ENCODE results near the gene CARS1. TPM values are rescaled to one million over a fixed set of nuclear protein-coding genes. Genes with fewer than 3 reads are reported as not detected.

The CARS1 gene
- total and polyA plus RNA-seq, 2 of the 8 experiments (the other 6 are each of a cell fraction or from before 2014, with no cell fraction given) = 44.1 to 100 TPM

DNA sequence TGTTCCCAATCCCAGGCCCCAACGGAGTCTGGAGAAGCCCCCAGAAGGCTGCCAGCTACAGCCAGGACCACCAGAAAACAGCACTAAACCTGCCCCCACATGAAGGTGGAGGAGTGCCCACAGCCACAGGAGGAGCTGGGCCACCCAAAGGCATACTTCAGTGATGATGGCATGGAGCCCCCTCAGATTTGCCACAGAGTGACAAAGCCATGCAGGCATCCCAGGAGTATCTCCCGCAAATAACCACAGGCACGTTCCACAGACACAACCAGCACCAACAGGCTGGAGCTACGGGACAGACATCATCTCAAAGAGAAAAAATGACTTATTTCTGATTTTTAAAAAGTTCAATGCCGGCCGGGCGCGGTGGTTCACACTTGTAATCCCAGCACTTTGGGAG is 10.6 kb downstream of the CARS1 start:
- Histone ChIP-seq H4K5ac (ENCODE audit: insufficient read length, low read depth, low read length) (no peak overlapping the region), H3K18ac (ENCODE audit: extremely low read depth, low read length) (no peak overlapping the region), H4K8ac (ENCODE audit: extremely low read depth, insufficient read depth, low read length) (no peak overlapping the region), H3K23ac (ENCODE audit: insufficient read length) (no peak overlapping the region), H3K36me3 (ENCODE audit: control insufficient read depth in 2 of 4, insufficient read depth in 4 of 4, low read length in 3 of 4) (peaks cover 0 to 24% (median 3%) of the 10 kb centered on the region in 4 experiments; a peak in 5 of 8 replicates), H2BK12ac (ENCODE audit: low read depth, low read length) (no peak overlapping the region), H2BK5ac (ENCODE audit: low read depth, low read length) (no peak overlapping the region), H3K56ac (replicated peaks; ENCODE audit: insufficient read length, low read depth, low read length) (no peak overlapping the region), H3K4ac (replicated peaks; ENCODE audit: insufficient read length, low read depth, low read length) (no peak overlapping the region), H2BK20ac (ENCODE audit: low read length) (no peak overlapping the region), H3K4me3 (ENCODE audit: extremely low read depth in 1 of 4, insufficient read depth in 2 of 4, low read depth in 3 of 4, low read length in 4 of 4) (no peak overlapping the region), H3K14ac (ENCODE audit: insufficient read length) (no peak overlapping the region), H3K4me1 (replicated peaks in 1 of 4; ENCODE audit: control insufficient read depth in 3 of 4, insufficient read depth in 4 of 4, low read length in 3 of 4) (peaks cover 0 to 11% (median 2%) of the 10 kb centered on the region in 4 experiments; a peak in 6 of 7 replicates), H4K20me1 (replicated peaks in 1 of 2; ENCODE audit: control insufficient read depth in 1 of 2, insufficient read depth in 2 of 2, low read length in 2 of 2) (peaks cover 37 to 73% of the 10 kb centered on the region in 2 experiments), H2BK15ac (ENCODE audit: low read length) (no peak overlapping the region), H3K79me2 (ENCODE audit: control insufficient read depth in 1 of 2, insufficient read depth in 2 of 2, low read length in 2 of 2) (peaks cover 4 to 94% of the 10 kb centered on the region in 2 experiments; a peak in 3 of 4 replicates), H3K27me3 (replicated peaks in 1 of 4; ENCODE audit: control insufficient read depth in 3 of 4, extremely low read depth in 1 of 4, insufficient read depth in 3 of 4, low read length in 3 of 4) (no peaks in the 10 kb centered on the region), H3K27ac (ENCODE audit: low read depth, low read length) (no peak overlapping the region), H3K9ac (replicated peaks in 1 of 4; ENCODE audit: extremely low read depth in 1 of 4, low read depth in 3 of 4, low read length in 3 of 4) (no peak overlapping the region), H2BK120ac (replicated peaks; ENCODE audit: low read depth, low read length) (no peak overlapping the region), H4K91ac (replicated peaks; ENCODE audit: insufficient read length, low read length) (no peak overlapping the region), H3K9me3 (ENCODE audit: insufficient read depth in 2 of 2, low read depth in 1 of 2, low read length in 1 of 2) (no peaks in the 10 kb centered on the region), H2AK5ac (ENCODE audit: low read depth, low read length) (no peak overlapping the region), H3K23me2 (ENCODE audit: low read depth, low read length) (no peaks in the 10 kb centered on the region), H2AFZ (ENCODE audit: low read length) (no peak overlapping the region), H3K79me1 (ENCODE audit: low read depth, low read length) (peaks cover 42% of the 10 kb centered on the region), H3K4me2 (ENCODE audit: insufficient read depth in 1 of 2, low read depth in 2 of 2, low read length in 2 of 2) (no peak overlapping the region)
- DNase-seq (ENCODE audit: low read depth in 1 of 2, low spot score in 2 of 2) (no peak), FAIRE-seq (no peak)
- POLR2A ChIA-PET (ENCODE audit: partially characterized antibody) = interaction anchor here (1.3 to 3.7 kb wide), 7 partner anchors 8 to 44 kb away, joined by 3 to 32 read pairs (median 4); partner anchors contain the start of gene CARS1
- CTCF ChIA-PET (ENCODE audit: partially characterized antibody) = interaction anchor here (0.7 to 20.3 kb wide), 17 partner anchors 8 to 332 kb away, joined by 3 to 434 read pairs (median 3); partner anchors contain the start of genes CARS1 and ZNF195
- WGBS, 2 experiments (ENCODE audit: extremely low coverage in 1 of 2, insufficient coverage in 1 of 2, insufficient read length in 1 of 2, insufficient replicate concordance in 2 of 2, low coverage in 1 of 2, low lambda C conversion rate in 2 of 2, missing lambda C conversion rate in 1 of 2) = 93% methylated on average over 8 of the region's 8 CpGs; no CpG with 5 or more reads in 1 of the 2 experiments
- TF ChIP-seq SRF (IDR thresholded peaks at IDR 0.05; ENCODE audit: low read depth, low read length) (no peak), EZH2 (IDR thresholded peaks at IDR 0.05; ENCODE audit: low read depth, low read length, severe bottlenecking) (no peak), NANOG (IDR thresholded peaks at IDR 0.05; ENCODE audit: insufficient read depth, low read depth, low read length, poor library complexity, severe bottlenecking) (no peak), TAF7 (optimal IDR thresholded peaks at IDR 0.05; ENCODE audit: borderline replicate concordance, low read depth, low read length) (no peak), SP2 (IDR thresholded peaks at IDR 0.05; ENCODE audit: low read length) (no peak), MAX (IDR thresholded peaks at IDR 0.05) (no peak), SIRT6 (IDR thresholded peaks at IDR 0.05; ENCODE audit: low read length) (no peak), JUND (IDR thresholded peaks at IDR 0.05; ENCODE audit: low read length) (no peak), KDM5A (IDR thresholded peaks at IDR 0.05; ENCODE audit: low read length) (no peak), BCL11A (IDR thresholded peaks at IDR 0.05; ENCODE audit: low read depth in 2 of 2, low read length in 2 of 2) (no peak), POU5F1 (IDR thresholded peaks at IDR 0.05; ENCODE audit: low read depth, low read length) (no peak), FOSL1 (IDR thresholded peaks at IDR 0.05; ENCODE audit: insufficient read depth, low read depth, low read length) (no peak)
- TF ChIP-seq, protein P1, sequence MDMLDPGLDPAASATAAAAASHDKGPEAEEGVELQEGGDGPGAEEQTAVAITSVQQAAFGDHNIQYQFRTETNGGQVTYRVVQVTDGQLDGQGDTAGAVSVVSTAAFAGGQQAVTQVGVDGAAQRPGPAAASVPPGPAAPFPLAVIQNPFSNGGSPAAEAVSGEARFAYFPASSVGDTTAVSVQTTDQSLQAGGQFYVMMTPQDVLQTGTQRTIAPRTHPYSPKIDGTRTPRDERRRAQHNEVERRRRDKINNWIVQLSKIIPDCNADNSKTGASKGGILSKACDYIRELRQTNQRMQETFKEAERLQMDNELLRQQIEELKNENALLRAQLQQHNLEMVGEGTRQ (IDR thresholded peaks at IDR 0.05; ENCODE audit: low read length) = no peak
